ENCODE measurements around the gene NR3C2. TPM values are rescaled to one million over a fixed set of nuclear protein-coding genes. Genes with fewer than 3 reads are reported as not detected.

The NR3C2 gene
- total RNA-seq, 1 experiment from 2014 or later: 1.6 TPM

GRCh38 chr4:148375584-148375983 is 66.6 kb downstream of the NR3C2 start:
- Histone ChIP-seq H3K27me3 (ENCODE audit: low read length) (peaks cover 5% of the 10 kb centered on the region; the same call in 1 of the 2 replicates), H3K27ac (ENCODE audit: low read length) (no peak overlapping the region), H3K9me2 (replicated peaks; ENCODE audit: insufficient read depth, low read length) (no peaks in the 10 kb centered on the region), H3K4me1 (ENCODE audit: low read length) (no peaks in the 10 kb centered on the region), H3K9me3 (ENCODE audit: low read length) (no peaks in the 10 kb centered on the region), H4K20me1 (ENCODE audit: insufficient read depth, low read depth, low read length) (no peaks in the 10 kb centered on the region), H3K79me2 (ENCODE audit: low read length) (no peaks in the 10 kb centered on the region), H3K36me3 (ENCODE audit: insufficient read depth, low read length) (no peaks in the 10 kb centered on the region), H3K9ac (ENCODE audit: low read length) (no peak overlapping the region), H3K4me3 (ENCODE audit: low read length) (no peak overlapping the region), H3K4me2 (ENCODE audit: low read depth, low read length, poor library complexity, severe bottlenecking) (no peak overlapping the region), H2AFZ (ENCODE audit: low read length) (no peak overlapping the region)
- no peak for DNase-seq

DNA sequence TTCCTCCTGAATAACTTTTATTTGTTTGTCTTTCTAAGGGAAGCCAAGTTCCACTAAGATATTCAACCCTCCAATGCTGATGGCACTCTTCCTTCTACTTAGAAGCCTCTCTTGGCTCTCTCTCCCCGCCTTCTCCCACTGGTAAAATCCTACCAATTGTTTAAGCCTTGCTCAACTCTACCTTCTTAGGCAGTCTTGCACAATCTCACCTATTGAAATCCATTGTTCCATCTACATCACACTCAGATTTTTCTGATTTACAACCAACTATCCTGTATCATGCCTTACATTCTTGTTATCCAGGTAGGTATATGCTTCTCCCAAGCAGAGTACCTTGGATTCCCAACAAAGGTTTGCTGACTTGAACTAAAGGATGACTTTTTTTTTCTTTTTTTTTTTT is 69.1 kb downstream of the NR3C2 start:
- H3K9ac ChIP-seq (ENCODE audit: low read length): no peak overlapping the region
- DNase-seq: no peak
- H3K27me3 ChIP-seq (ENCODE audit: low read length): peaks cover 5% of the 10 kb centered on the region; the same call in 1 of the 2 replicates
- H2AFZ ChIP-seq (ENCODE audit: low read length): no peak overlapping the region
- H3K4me3 ChIP-seq (ENCODE audit: low read length): no peak overlapping the region
- H4K20me1 ChIP-seq (ENCODE audit: insufficient read depth, low read depth, low read length): no peaks in the 10 kb centered on the region
- no peaks in the 10 kb centered on the region for H3K36me3 ChIP-seq (ENCODE audit: insufficient read depth, low read length)
- no peak overlapping the region for H3K27ac ChIP-seq (ENCODE audit: low read length)
- H3K9me3 ChIP-seq (ENCODE audit: low read length): no peaks in the 10 kb centered on the region
- no peaks in the 10 kb centered on the region for H3K4me1 ChIP-seq (ENCODE audit: low read length)
- no peaks in the 10 kb centered on the region for H3K79me2 ChIP-seq (ENCODE audit: low read length)
- H3K9me2 ChIP-seq (replicated peaks; ENCODE audit: insufficient read depth, low read length): no peaks in the 10 kb centered on the region
- H3K4me2 ChIP-seq (ENCODE audit: low read depth, low read length, poor library complexity, severe bottlenecking): no peak overlapping the region

GRCh38 chr4:148369919-148370318 is 72.3 kb downstream of the NR3C2 start:
- no peaks in the 10 kb centered on the region for H3K79me2 ChIP-seq (ENCODE audit: low read length)
- H3K27me3 ChIP-seq (ENCODE audit: low read length): peaks cover 5% of the 10 kb centered on the region; the same call in 1 of the 2 replicates
- DNase-seq: no peak
- no peak overlapping the region for H2AFZ ChIP-seq (ENCODE audit: low read length)
- no peaks in the 10 kb centered on the region for H3K9me2 ChIP-seq (replicated peaks; ENCODE audit: insufficient read depth, low read length)
- H3K9ac ChIP-seq (ENCODE audit: low read length): no peak overlapping the region
- no peaks in the 10 kb centered on the region for H4K20me1 ChIP-seq (ENCODE audit: insufficient read depth, low read depth, low read length)
- H3K4me2 ChIP-seq (ENCODE audit: low read depth, low read length, poor library complexity, severe bottlenecking): no peak overlapping the region
- no peak overlapping the region for H3K27ac ChIP-seq (ENCODE audit: low read length)
- no peaks in the 10 kb centered on the region for H3K36me3 ChIP-seq (ENCODE audit: insufficient read depth, low read length)
- H3K9me3 ChIP-seq (ENCODE audit: low read length): no peaks in the 10 kb centered on the region
- no peaks in the 10 kb centered on the region for H3K4me1 ChIP-seq (ENCODE audit: low read length)
- no peak overlapping the region for H3K4me3 ChIP-seq (ENCODE audit: low read length)

DNA sequence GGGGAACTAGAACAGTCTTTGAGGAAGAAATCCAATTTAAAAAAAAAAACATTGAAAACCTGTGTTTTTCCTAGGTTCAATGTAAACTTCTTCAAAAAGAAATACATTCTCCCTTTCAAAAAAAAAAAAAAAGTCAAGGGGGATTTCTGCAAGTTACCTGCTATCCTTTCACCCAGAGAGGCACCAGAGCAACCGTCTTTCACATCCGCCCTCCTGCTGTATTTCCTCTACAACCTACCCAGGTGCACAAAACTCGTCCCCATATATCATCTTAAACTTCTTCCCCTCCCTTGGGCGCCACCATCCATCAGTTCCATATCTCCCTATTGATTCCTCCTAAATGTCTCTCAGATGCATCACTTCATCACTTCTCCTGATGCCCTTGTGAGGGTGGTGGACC is 74.5 kb downstream of the NR3C2 start:
- DNase-seq: no peak
- Histone ChIP-seq H3K4me2 (ENCODE audit: low read depth, low read length, poor library complexity, severe bottlenecking) (no peak overlapping the region), H4K20me1 (ENCODE audit: insufficient read depth, low read depth, low read length) (no peaks in the 10 kb centered on the region), H3K79me2 (ENCODE audit: low read length) (no peaks in the 10 kb centered on the region), H3K9me2 (replicated peaks; ENCODE audit: insufficient read depth, low read length) (no peaks in the 10 kb centered on the region), H3K27me3 (ENCODE audit: low read length) (no peaks in the 10 kb centered on the region), H3K9ac (ENCODE audit: low read length) (no peak overlapping the region), H3K4me3 (ENCODE audit: low read length) (no peak overlapping the region), H3K36me3 (ENCODE audit: insufficient read depth, low read length) (no peaks in the 10 kb centered on the region), H3K4me1 (ENCODE audit: low read length) (no peaks in the 10 kb centered on the region), H3K27ac (ENCODE audit: low read length) (no peak overlapping the region), H3K9me3 (ENCODE audit: low read length) (no peaks in the 10 kb centered on the region), H2AFZ (ENCODE audit: low read length) (no peak overlapping the region)

- Histone ChIP-seq H2AFZ (ENCODE audit: low read length) (no peak overlapping the region), H3K27ac (ENCODE audit: low read length) (no peak overlapping the region), H3K9me3 (ENCODE audit: low read length) (no peaks in the 10 kb centered on the region), H3K4me3 (ENCODE audit: low read length) (no peak overlapping the region), H3K9ac (ENCODE audit: low read length) (no peak overlapping the region), H3K9me2 (replicated peaks; ENCODE audit: insufficient read depth, low read length) (no peaks in the 10 kb centered on the region), H3K79me2 (ENCODE audit: low read length) (no peaks in the 10 kb centered on the region), H3K36me3 (ENCODE audit: insufficient read depth, low read length) (no peaks in the 10 kb centered on the region), H4K20me1 (ENCODE audit: insufficient read depth, low read depth, low read length) (no peaks in the 10 kb centered on the region), H3K4me2 (ENCODE audit: low read depth, low read length, poor library complexity, severe bottlenecking) (no peak overlapping the region), H3K27me3 (ENCODE audit: low read length) (no peaks in the 10 kb centered on the region), H3K4me1 (ENCODE audit: low read length) (no peaks in the 10 kb centered on the region)
- DNase-seq: no peak
Measured at GRCh38 chr4:148366251-148366650, 76.0 kb downstream of the NR3C2 start.

DNA sequence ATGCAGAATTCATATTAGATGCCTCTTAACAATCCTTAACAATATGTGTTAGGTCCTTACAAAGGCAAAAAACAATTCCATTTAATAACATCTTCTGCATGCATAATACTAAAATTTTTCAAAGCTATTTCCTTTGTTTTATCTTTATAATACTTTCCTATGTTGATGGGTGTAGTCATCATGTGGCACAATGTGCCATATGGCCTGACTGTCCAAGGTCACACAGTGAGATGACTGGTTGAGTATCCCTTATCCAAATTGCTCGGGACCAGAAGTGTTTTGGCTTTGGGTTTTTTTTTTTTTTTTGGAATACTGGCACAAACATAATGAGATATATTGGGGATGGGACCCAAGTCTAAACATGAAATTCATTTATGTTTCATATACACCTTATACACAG is 77.7 kb downstream of the NR3C2 start:
- Histone ChIP-seq H3K36me3 (ENCODE audit: insufficient read depth, low read length) (no peaks in the 10 kb centered on the region), H3K79me2 (ENCODE audit: low read length) (no peaks in the 10 kb centered on the region), H3K9me3 (ENCODE audit: low read length) (no peaks in the 10 kb centered on the region), H3K9ac (ENCODE audit: low read length) (no peak overlapping the region), H3K27me3 (ENCODE audit: low read length) (no peaks in the 10 kb centered on the region), H3K4me3 (ENCODE audit: low read length) (no peak overlapping the region), H2AFZ (ENCODE audit: low read length) (no peak overlapping the region), H4K20me1 (ENCODE audit: insufficient read depth, low read depth, low read length) (no peaks in the 10 kb centered on the region), H3K4me2 (ENCODE audit: low read depth, low read length, poor library complexity, severe bottlenecking) (no peak overlapping the region), H3K27ac (ENCODE audit: low read length) (no peak overlapping the region), H3K9me2 (replicated peaks; ENCODE audit: insufficient read depth, low read length) (no peaks in the 10 kb centered on the region), H3K4me1 (ENCODE audit: low read length) (no peaks in the 10 kb centered on the region)
- DNase-seq: no peak

GRCh38 chr4:148359769-148360168 is 82.4 kb downstream of the NR3C2 start:
- H3K9ac ChIP-seq (ENCODE audit: low read length): no peak overlapping the region
- no peak for DNase-seq
- no peaks in the 10 kb centered on the region for H3K36me3 ChIP-seq (ENCODE audit: insufficient read depth, low read length)
- H3K4me1 ChIP-seq (ENCODE audit: low read length): no peaks in the 10 kb centered on the region
- H3K27me3 ChIP-seq (ENCODE audit: low read length): no peaks in the 10 kb centered on the region
- H3K27ac ChIP-seq (ENCODE audit: low read length): no peak overlapping the region
- H3K79me2 ChIP-seq (ENCODE audit: low read length): no peaks in the 10 kb centered on the region
- no peaks in the 10 kb centered on the region for H3K9me3 ChIP-seq (ENCODE audit: low read length)
- no peaks in the 10 kb centered on the region for H3K9me2 ChIP-seq (replicated peaks; ENCODE audit: insufficient read depth, low read length)
- H3K4me3 ChIP-seq (ENCODE audit: low read length): no peak overlapping the region
- no peak overlapping the region for H2AFZ ChIP-seq (ENCODE audit: low read length)
- no peaks in the 10 kb centered on the region for H4K20me1 ChIP-seq (ENCODE audit: insufficient read depth, low read depth, low read length)
- no peak overlapping the region for H3K4me2 ChIP-seq (ENCODE audit: low read depth, low read length, poor library complexity, severe bottlenecking)

DNA sequence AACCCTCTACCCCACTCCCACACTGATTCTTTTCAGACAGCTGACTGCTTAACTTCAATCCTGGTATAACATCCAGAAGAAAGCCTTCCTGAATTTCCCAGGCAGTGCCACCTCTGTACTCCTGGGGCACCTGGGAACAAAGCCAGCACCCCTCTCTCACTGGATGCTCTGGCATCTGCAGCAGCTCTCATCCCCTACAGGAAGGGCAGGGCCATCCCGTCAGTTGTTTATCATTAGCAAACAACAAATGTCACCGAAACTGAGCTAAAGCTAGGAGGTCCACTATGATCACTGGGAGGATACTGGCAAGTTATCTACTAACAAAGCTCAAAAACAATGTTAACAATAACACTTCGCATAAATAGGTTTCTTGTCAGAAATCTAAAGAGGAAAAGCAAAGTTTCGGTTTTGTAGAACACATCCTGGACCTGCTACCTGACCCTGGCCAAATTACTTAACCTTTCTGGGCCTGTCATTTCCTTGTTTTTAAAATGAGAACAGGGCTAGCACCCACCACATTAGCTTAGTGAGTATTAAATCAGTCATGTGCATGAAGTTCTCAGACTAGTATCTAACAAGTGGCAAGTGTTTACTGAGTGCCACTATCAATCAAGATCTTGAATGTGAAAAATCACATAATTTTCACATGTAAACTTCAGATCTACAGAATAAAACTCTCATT is 86.6 kb downstream of the NR3C2 start:
- Histone ChIP-seq H3K4me1 (ENCODE audit: low read length) (no peaks in the 10 kb centered on the region), H3K9ac (ENCODE audit: low read length) (no peak overlapping the region), H3K4me2 (ENCODE audit: low read depth, low read length, poor library complexity, severe bottlenecking) (no peak overlapping the region), H3K4me3 (ENCODE audit: low read length) (no peak overlapping the region), H3K9me3 (ENCODE audit: low read length) (no peaks in the 10 kb centered on the region), H3K27ac (ENCODE audit: low read length) (no peak overlapping the region), H3K79me2 (ENCODE audit: low read length) (no peaks in the 10 kb centered on the region), H3K27me3 (ENCODE audit: low read length) (no peaks in the 10 kb centered on the region), H3K9me2 (replicated peaks; ENCODE audit: insufficient read depth, low read length) (no peaks in the 10 kb centered on the region), H2AFZ (ENCODE audit: low read length) (no peak overlapping the region), H4K20me1 (ENCODE audit: insufficient read depth, low read depth, low read length) (no peaks in the 10 kb centered on the region), H3K36me3 (ENCODE audit: insufficient read depth, low read length) (no peaks in the 10 kb centered on the region)
- DNase-seq: no peak
